ENCODE data around the gene SPRYD3.

Gene SPRYD3, protein sequence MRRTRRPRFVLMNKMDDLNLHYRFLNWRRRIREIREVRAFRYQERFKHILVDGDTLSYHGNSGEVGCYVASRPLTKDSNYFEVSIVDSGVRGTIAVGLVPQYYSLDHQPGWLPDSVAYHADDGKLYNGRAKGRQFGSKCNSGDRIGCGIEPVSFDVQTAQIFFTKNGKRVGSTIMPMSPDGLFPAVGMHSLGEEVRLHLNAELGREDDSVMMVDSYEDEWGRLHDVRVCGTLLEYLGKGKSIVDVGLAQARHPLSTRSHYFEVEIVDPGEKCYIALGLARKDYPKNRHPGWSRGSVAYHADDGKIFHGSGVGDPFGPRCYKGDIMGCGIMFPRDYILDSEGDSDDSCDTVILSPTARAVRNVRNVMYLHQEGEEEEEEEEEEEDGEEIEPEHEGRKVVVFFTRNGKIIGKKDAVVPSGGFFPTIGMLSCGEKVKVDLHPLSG

GRCh38 chr12:53079226-53080117 is at the start of gene SPRYD3:
Gene SPRYD3, minus strand, starts transcription at chr12:53079390. Its CDS starts 57 bp downstream, at chr12:53079333.
- peak within 1 kb of the TSS; percentile 86 for H3K4me2 ChIP-seq
- peaks cover 32% of the 10 kb centered on the region for H3K36me3 ChIP-seq
- H3K4me3 ChIP-seq: peak within 1 kb of the TSS; percentile 82
- no peaks in the 10 kb centered on the region for H4K20me1 ChIP-seq
- H3K4me1 ChIP-seq: peaks cover 21% of the 10 kb centered on the region
- no peak for TF ChIP-seq Cebpa-rat (IDR thresholded peaks at IDR 0.05)
- peak within 1 kb of the TSS; percentile 86 for H3K9ac ChIP-seq
- peak within 1 kb of the TSS; percentile 84 for H3K27ac ChIP-seq
- 0 out of 2 replicates have a peak, but pooled peaks cover 4% of the 10 kb centered on the region for H3K9me3 ChIP-seq
- H3K27me3 ChIP-seq: no peaks in the 10 kb centered on the region

GRCh38 chr12:53127169-53127568 is 48.0 kb upstream of the SPRYD3 start:
- no peaks in the 10 kb centered on the region for H4K20me1 ChIP-seq
- no peak overlapping the region for H3K27ac ChIP-seq
- H3K9ac ChIP-seq: no peak overlapping the region
- no peaks in the 10 kb centered on the region for H3K36me3 ChIP-seq
- no peaks in the 10 kb centered on the region for H3K27me3 ChIP-seq
- no peak overlapping the region for H3K4me3 ChIP-seq
- no peaks in the 10 kb centered on the region for H3K4me1 ChIP-seq
- H3K9me3 ChIP-seq: no peaks in the 10 kb centered on the region
- no peak for TF ChIP-seq Cebpa-rat (IDR thresholded peaks at IDR 0.05)
- H3K4me2 ChIP-seq: no peak overlapping the region

DNA sequence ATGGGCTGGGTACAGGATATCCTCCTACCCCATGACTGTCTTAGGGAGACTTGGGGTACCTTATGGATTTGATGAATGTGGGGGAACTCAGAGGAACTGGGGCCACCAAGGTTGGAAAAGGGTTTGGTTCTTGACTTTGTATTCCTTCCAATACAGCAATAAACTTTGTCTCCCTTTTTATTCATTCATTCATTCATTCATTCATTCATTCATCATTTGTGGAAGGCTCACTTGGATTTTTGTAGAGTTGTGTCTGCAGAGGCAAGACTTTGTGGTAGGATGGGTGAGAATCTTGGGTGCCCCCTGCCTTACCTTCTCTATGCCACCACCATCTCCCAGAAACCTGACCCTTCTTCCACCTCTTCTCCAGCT is 45.1 kb upstream of the SPRYD3 start:
- Histone ChIP-seq H3K9ac (no peak overlapping the region), H3K27ac (no peak overlapping the region), H4K20me1 (no peaks in the 10 kb centered on the region), H3K36me3 (no peaks in the 10 kb centered on the region), H3K9me3 (no peaks in the 10 kb centered on the region), H3K4me2 (no peak overlapping the region), H3K27me3 (no peaks in the 10 kb centered on the region), H3K4me3 (no peak overlapping the region), H3K4me1 (no peaks in the 10 kb centered on the region)
- no peak for TF ChIP-seq Cebpa-rat (IDR thresholded peaks at IDR 0.05)

GRCh38 chr12:53123578-53124351 is 44.6 kb upstream of the SPRYD3 start:
- Histone ChIP-seq H3K27ac (no peak overlapping the region), H4K20me1 (no peaks in the 10 kb centered on the region), H3K4me3 (no peak overlapping the region), H3K4me2 (no peak overlapping the region), H3K36me3 (no peaks in the 10 kb centered on the region), H3K4me1 (no peaks in the 10 kb centered on the region), H3K9ac (no peak overlapping the region), H3K9me3 (no peaks in the 10 kb centered on the region), H3K27me3 (no peaks in the 10 kb centered on the region)
- no peak for TF ChIP-seq Cebpa-rat (IDR thresholded peaks at IDR 0.05)

- Histone ChIP-seq H3K4me1 (no peaks in the 10 kb centered on the region), H3K9ac (no peak overlapping the region), H3K4me2 (no peak overlapping the region), H3K36me3 (no peaks in the 10 kb centered on the region), H3K9me3 (no peaks in the 10 kb centered on the region), H3K27ac (no peak overlapping the region), H3K27me3 (no peaks in the 10 kb centered on the region), H3K4me3 (no peak overlapping the region), H4K20me1 (no peaks in the 10 kb centered on the region)
- TF ChIP-seq Cebpa-rat (IDR thresholded peaks at IDR 0.05): no peak
These were observed 43.8 kb upstream of the SPRYD3 start for GRCh38 chr12:53122961-53123468.

- TF ChIP-seq Cebpa-rat (IDR thresholded peaks at IDR 0.05): no peak
- no peaks in the 10 kb centered on the region for H3K36me3 ChIP-seq
- no peak overlapping the region for H3K9ac ChIP-seq
These were observed 41.7 kb upstream of the SPRYD3 start for GRCh38 chr12:53120685-53121525.

GRCh38 chr12:53118751-53119300 is 39.6 kb upstream of the SPRYD3 start:
- no peak for TF ChIP-seq Cebpa-rat (IDR thresholded peaks at IDR 0.05)
- H3K27me3 ChIP-seq: no peaks in the 10 kb centered on the region
- no peak overlapping the region for H3K9ac ChIP-seq
- H3K4me1 ChIP-seq: no peaks in the 10 kb centered on the region
- no peaks in the 10 kb centered on the region for H4K20me1 ChIP-seq
- no peak overlapping the region for H3K27ac ChIP-seq
- no peaks in the 10 kb centered on the region for H3K36me3 ChIP-seq
- no peak overlapping the region for H3K4me2 ChIP-seq
- H3K9me3 ChIP-seq: no peaks in the 10 kb centered on the region
- no peak overlapping the region for H3K4me3 ChIP-seq

More at GRCh38 chr12:53120685-53121525, 41.7 kb upstream of the SPRYD3 start:
- no peaks in the 10 kb centered on the region for H3K9me3 ChIP-seq
- no peak overlapping the region for H3K27ac ChIP-seq
- H3K27me3 ChIP-seq: no peaks in the 10 kb centered on the region
- no peaks in the 10 kb centered on the region for H3K4me1 ChIP-seq
- no peaks in the 10 kb centered on the region for H4K20me1 ChIP-seq
- no peak overlapping the region for H3K4me3 ChIP-seq
- H3K4me2 ChIP-seq: no peak overlapping the region

- Histone ChIP-seq H3K4me3 (no peak overlapping the region), H3K9me3 (no peaks in the 10 kb centered on the region), H4K20me1 (no peaks in the 10 kb centered on the region), H3K4me2 (no peak overlapping the region), H3K9ac (no peak overlapping the region), H3K27me3 (no peaks in the 10 kb centered on the region), H3K27ac (no peak overlapping the region), H3K36me3 (no peaks in the 10 kb centered on the region), H3K4me1 (no peaks in the 10 kb centered on the region)
- no peak for TF ChIP-seq Cebpa-rat (IDR thresholded peaks at IDR 0.05)
These were observed 36.9 kb upstream of the SPRYD3 start for GRCh38 chr12:53115891-53116648.
